Eye (tissue), 1 donor: ENCODE data around the gene HDAC1.
"Not testable (repeated sequence)": the region's sequence is repeated elsewhere in the genome, so short reads cannot be mapped to it uniquely, and the experiment has no call there.

Experiments used
- DNase-seq: peaks from one replicate; pipeline ENCODE4 v3.0.0-alpha.2; 2015

The HDAC1 gene

GRCh38 chr1:32274646-32275340 lies 17.1 kb upstream of the HDAC1 start:
- DNase-seq, result no peak

- DNase-seq, result peak; percentile 40
These were observed 16.5 kb upstream of the HDAC1 start for GRCh38 chr1:32275424-32275823.

- no peak for DNase-seq
These were observed 15.7 kb upstream of the HDAC1 start for GRCh38 chr1:32276032-32276782.

DNA sequence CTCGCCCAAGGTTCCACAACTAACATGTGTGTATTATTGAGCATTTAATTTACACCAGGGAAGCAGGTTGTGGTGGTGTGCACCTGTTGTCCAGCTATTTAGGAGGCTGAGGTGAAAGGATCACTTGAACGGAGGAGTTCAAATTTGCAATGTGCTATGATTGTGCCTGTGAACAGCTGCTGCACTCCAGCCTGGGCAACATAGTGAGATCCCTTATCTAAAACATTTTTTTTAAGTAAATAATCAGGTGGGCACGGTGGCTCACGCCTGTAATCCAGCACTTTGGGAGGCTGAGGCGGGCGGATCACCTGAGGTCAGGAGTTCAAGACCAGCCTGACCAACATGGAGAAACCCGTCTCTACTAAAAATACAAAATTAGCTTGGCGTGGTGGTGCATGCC lies 7.1 kb upstream of the HDAC1 start:
- not testable (repeated sequence) for DNase-seq

DNA sequence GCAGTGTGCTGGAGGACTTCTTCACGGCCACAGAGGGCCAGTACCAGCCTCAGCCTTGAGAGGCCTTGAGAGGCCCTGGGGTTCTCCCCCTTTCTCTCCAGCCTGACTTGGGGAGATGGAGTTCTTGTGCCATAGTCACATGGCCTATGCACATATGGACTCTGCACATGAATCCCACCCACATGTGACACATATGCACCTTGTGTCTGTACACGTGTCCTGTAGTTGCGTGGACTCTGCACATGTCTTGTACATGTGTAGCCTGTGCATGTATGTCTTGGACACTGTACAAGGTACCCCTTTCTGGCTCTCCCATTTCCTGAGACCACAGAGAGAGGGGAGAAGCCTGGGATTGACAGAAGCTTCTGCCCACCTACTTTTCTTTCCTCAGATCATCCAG lies 6.2 kb upstream of the HDAC1 start:
- DNase-seq, result no peak

- DNase-seq, result no peak
These were observed 5.1 kb upstream of the HDAC1 start for GRCh38 chr1:32286763-32287162.

DNA sequence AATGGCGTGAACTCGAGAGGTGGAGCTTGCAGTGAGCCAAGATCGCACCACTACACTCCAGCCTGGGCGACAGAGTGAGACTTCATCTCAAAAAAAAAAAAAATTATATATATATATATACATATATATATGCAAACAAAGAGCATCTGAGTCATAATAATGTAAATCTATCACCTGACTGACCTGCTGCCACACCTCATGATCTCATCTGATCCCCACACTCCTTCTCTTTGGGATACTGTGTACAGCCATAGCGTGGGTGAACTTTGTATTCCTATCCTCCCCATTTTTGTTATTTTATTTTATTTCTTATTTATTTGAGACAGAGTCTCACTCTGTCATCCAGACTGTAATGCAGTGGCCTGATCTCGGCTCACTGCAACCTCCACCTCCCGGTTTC lies 2.6 kb upstream of the HDAC1 start:
- DNase-seq, result no peak

DNA sequence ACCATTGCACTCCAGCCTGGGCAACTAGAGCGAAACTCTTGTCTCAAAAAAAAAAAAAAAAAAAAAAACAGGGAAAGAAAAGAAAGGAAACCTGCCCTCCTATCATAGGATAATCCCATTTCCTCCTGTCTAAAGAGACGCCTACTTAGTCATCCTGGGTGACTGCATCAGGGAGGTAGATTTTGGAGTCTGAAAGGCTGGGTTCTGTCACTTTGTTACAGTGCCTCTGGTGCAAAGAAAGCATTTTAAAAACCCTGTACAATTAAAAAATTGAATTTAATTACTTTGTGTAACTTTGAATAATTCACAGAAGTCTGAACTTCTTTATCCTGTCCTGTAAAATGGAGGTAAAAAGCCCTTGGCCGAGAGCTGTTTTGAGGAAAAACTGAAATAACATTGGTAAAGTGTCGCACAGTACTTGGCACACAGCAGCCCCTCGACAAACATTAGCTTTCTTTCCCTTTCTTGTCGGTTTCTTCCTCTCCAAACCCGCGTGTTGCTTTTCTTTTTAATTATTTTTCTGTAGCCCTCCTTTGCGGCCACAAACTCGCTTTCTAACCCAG lies 657 bp upstream of the HDAC1 start:
- DNase-seq, result no peak

- DNase-seq, result not testable (repeated sequence)
These were observed 6.3 kb downstream of the HDAC1 start for GRCh38 chr1:32298211-32298610.

DNA sequence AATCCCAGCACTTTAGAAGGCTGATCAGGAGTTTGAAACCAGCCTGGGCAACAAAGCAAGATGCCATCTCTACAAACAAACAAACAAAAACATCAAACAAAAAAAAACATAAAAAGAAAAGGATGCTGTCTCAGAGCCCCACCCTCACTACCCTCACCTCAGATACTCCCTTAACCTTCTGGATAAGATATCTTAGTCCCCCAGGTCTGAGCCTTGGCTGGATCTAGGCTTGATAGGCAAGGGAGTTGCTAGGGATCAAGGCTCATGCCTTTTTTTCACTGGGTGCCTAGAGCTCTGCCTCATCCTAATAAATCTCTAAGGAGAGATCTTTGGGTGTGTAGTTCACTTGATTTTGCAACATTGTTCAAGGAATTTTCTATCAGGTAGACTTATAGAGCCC lies 7.4 kb downstream of the HDAC1 start:
- no peak for DNase-seq

DNA sequence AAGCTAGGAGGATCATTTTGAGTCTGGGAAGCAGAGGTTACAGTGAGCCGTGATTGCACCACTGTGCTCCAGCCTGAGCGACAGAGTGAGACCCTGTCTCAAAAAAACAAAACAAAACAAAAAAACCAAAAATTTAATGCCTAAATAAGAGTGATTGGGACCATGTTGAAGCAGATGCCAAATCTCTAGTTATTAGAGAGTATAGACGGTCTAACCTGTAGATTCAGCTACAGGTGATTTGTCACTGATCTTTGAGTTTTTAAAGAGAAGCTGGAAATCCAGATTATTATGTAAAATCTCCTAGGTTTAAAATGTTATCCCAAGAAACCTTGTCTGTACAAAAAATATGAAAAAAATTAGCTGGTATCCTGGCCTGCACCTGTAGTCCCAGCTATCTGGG lies 11.5 kb downstream of the HDAC1 start:
- no peak for DNase-seq

DNA sequence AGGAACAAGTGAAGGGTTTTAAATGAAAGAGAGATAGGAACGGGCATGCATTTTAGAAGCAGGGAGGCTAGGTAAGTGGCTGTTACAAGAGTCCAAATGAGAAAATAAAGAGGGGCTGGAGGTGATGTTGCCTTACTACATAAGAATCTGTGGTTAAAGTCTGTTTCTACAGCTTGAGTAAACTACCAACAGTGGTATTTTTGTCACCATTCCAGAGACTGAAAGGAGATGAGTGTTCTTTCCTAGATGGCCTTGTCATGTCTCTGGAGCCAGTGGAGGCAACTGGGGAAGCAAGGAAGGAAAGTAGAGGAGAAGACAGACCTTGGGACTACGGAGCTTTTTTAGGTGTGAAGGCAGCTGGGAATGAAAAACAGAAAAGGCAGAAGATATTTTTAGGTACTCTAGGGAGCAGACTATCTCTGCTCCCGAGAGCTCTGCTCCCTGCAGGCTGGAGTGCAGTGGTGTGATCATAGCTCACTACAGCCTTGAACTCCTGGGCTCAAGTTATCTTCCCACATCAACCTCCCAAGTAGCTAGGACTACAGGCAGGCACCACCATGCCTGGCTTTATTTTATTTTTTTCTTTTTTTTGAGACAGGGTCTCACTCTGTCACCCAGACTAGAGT lies 12.2 kb downstream of the HDAC1 start:
- DNase-seq, result no peak

- no peak for DNase-seq
These were observed 13.4 kb downstream of the HDAC1 start for GRCh38 chr1:32305310-32305709.

DNA sequence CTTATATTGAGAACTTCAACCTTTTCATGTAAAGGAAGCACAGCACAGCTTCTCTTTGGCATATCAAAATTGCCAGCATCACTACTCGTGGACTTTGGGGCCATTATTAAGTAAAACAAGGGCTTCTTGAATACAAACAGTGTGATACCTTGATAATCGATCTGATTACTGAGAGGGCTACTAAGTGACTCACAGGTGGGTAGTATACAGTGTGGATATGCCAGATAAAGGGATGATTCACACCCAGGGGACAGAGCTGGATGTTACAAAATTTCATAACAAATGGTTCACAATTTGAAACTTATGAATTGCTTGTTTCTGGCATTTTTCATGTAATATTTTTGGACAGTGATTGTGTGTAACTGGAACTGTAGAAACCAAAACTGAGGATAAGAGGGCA lies 15.4 kb downstream of the HDAC1 start:
- no peak for DNase-seq

GRCh38 chr1:32309960-32310359 lies 18.1 kb downstream of the HDAC1 start:
- no peak for DNase-seq

GRCh38 chr1:32311709-32312393 lies 20.0 kb downstream of the HDAC1 start:
- no peak for DNase-seq

DNA sequence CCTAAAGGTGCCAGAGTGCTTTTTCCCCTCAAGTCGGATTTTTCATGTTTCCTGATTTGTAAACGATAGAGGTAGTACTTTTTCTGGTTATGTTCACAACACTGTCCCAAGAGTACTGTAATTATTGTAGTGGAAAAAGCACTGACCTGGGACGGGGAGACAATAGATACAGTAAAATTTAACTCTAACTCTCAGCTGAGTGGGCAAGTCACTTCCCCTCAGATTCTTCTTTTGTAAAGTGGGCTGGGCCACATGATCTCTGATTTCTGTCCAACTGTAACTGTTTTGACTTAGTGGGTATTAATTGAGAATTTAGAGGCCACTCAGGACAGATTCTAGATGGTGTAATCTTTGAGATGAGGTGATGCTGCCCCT lies 25.0 kb downstream of the HDAC1 start:
- DNase-seq, result no peak

- DNase-seq, result no peak
These were observed 26.4 kb downstream of the HDAC1 start for GRCh38 chr1:32318127-32318869.

DNA sequence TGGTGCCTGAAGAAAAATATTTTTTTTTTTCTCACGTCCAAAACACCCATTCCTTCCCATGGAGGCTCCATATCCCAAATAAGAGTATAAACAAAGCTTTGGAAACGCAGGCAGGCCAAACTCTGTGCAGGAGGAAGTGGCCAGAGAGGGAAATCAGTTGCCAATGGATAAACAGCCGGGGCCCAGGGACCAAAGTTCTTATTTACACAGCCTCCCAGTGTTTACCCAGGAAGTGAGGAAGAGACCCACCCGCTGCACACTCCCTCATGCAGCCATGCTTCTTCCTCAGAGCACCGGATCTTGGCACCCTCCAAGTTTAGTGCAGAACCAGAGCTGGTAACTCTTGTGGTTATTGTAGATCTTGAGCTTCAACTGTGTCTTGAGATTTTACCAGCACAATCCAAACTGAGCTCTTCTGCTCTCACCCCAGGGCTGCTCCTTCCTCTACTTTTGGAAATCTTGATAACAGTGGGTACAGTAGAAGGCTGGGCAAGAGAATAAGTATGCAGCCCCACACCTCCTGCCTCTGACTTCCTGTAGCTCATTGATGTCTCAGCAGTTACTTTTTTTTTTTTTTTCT lies 29.9 kb downstream of the HDAC1 start:
- no peak for DNase-seq

GRCh38 chr1:32327204-32327603 lies 35.3 kb downstream of the HDAC1 start:
- DNase-seq, result no peak

DNA sequence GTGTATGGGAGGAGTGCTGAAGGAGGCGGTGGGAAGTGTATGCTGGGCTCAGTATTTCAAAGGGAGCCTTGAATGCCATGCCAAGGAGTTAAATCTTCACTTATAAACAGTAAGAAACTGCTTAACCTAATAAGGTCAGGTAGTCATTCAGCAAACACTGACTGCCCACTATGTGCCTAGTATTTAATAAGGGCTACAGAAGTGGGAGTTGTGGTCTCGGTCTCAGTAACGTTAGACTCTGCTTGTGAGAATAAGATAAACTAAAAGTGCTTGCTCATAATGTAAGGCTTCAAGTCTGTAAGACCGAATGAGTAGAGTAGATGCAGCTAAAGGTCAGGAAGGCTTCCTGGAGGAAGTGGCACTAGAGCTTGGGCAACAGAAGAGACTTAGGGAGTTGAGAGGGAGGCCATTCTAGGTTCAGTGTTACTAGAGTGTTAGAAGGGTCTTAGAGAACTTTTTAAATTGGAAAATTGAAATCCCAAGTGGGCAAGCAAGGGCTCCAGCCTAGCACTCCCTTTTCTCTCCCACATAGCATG lies 38.1 kb downstream of the HDAC1 start:
- no peak for DNase-seq
